Hindlimb muscle (tissue), 1 donor: Measurements from ENCODE around the gene TECPR2. TPM values are rescaled to one million over a fixed set of nuclear protein-coding genes. Genes with fewer than 3 reads are reported as not detected.

Experiments used
- DNase-seq: peaks from one replicate; pipeline ENCODE4 v3.0.0-alpha.2; 2013
- polyA plus RNA-seq: library from polyadenylated mRNA; unstranded; fragments of 120-200 nt; gene quantifications from one replicate; pipeline ENCODE4 v1.2.1, GENCODE V29; 2013; ENCODE audit not compliant: insufficient read length

TECPR2 gene
- polyA plus RNA-seq, 1 donor: 15.7 TPM

DNA sequence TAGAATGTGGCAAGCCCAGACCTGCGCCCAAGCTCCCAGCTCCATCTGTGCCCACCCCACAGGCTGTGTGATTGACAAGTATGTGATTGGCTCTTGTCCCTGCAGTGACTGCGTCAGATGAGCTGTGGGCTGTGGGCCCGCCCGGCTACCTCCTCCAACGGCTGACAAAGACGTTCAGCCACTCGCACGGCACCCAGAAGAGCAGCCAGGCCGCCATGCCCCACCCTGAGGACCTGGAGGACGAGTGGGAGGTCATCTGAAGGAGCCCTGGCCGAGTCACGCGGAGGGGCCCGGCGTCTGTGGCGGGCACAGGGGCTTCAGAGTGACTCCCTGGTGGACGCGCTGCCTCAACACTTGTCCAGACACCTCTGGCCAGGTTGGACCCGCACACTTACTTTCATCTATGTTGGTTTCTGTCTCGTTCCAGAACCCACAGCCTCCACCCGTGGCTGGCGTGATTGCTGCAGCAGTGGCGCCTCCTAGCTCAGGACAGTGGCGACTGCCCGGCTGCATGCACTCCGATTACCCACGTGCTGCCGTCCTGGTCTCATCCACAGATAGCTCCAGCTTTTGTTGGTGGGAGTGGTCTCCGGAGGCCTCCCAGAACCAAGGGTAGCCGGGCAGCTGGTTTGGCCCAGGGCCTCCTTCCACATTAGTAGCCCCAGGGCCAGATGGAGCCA is 135.4 kb downstream of the TECPR2 start:
- no peak for DNase-seq

DNA sequence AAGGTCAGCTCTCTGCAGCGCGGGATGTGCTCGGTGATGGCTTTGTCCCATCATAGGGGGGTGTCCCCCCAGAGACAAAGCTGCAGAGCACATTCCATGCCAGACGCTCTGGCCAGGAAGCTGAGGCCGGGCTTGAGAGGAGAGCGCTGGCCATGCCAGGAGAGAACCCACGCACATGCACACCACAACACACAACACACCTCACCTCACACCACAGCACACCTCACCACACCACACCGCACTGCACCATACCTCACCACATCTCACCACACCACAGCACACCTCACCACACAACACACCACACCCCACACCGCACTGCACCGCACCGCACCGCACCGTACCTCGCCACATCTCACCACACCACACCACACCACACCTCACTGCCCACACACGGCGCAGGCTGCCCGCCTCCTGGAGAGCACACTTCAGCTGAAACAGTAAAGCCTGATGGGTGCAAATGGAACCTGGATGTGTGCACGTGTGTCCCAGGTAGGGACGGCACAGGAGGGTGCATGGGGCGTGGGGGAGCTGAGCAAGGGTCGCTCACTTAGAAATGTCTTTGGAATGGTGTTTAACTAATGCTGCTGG is 136.0 kb downstream of the TECPR2 start:
- DNase-seq: no peak

DNA sequence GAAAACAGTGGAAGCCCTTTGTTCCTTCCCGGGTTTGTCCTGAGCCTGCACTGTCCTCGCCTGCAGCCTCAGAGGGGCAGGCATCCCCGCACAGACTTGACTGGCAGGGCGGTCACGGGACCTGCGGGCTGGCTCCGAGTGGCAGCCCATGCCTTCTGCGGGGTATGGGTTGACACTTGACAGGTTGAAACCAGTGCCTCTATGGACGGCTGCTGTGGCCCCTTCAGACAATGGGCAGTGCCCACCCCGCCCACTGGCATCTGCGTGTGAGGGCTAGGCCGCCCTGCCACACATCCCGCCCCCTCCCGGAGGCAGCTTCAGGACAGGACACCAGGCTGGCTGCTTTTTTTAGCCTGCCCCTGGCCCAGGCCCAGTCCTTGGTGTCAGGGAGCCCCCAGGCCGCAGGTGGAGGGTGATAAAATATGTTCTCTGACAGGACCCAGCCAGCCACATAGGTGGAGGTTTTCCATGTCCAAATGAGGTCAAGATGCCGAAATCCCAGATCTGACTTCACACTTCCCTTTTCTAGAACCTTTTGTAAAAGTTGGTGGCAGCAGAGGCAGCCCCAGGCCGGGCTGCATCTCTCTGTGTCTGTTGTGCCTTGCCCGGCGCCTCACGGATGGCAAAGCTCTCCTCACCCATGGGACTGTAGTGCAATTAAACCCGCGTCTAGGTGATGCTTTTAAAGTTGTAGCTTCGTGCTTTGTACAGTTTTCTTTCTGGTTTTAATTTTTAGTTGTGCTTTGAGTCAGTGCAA is 136.8 kb downstream of the TECPR2 start:
- DNase-seq: no peak

DNA sequence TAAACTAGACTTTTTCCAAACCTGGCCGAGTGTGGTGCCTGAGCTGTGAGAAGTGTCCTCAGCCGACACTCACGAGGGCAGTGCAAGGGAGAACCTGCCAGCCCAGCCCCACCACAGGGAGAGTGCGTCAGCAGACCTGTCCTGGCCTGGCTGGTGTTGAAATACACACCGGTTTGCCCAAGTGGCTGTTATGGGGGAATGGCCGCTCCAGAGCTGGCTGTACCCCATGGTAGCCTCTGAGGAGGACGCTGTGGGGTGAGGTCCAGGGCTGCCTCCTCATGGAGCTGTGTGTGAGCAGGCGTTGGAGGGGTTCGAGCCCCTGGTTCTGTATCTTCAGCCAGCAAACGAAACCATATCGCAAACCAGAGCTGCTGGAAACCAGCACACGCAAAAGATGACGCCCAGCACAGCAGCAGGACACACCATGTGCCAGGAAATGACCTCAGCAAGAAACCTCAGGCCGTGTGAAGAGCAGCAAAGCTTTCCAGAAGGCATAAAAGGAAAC is 137.5 kb downstream of the TECPR2 start:
- peak; percentile 78 for DNase-seq

DNA sequence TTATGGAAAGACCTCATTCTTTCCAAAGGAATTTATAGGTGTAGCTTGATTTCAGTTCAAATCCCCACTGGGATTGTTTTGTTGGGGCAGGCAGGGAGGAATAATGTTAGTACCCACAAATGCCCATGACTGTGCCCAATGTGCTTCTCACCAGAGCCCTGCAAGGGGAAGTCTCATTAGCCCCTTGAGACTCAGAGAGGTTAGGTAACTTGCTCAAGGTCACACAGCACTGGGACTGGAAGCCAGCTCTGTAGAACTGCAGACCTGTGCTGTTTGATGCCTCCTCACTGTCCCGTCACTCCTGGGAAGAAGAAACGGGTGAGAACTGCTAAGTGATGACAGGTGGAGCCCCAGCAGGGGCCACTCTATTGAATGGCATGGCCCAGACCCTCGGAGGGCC is 138.0 kb downstream of the TECPR2 start:
- no peak for DNase-seq

DNA sequence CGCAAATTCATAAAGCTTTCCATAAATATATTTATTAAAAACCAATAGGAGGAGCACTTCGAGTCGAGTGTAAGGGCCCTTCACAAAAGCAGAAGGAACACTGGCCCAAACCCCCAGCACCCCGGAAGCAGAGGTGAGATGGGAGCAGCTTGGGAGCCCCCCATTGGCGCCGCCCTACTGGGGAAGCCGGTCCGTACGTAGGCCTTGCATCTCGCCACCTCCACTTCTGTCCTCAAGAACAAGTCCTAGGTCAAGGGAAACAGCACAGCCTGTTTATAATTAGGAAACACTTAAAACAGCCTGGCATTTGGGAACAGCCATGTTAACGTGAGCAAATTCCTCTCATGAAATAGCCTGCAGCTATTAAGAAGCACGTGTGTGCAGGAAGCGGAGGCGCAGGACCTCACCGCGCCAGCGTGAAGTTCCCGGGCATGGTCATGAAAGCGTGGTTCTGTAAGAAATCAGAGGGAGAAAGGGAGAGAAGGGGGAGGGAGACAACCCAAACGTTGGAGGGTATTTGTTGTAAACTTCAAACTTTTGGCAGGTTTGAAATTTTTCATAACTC is 139.1 kb downstream of the TECPR2 start:
- DNase-seq: no peak

DNA sequence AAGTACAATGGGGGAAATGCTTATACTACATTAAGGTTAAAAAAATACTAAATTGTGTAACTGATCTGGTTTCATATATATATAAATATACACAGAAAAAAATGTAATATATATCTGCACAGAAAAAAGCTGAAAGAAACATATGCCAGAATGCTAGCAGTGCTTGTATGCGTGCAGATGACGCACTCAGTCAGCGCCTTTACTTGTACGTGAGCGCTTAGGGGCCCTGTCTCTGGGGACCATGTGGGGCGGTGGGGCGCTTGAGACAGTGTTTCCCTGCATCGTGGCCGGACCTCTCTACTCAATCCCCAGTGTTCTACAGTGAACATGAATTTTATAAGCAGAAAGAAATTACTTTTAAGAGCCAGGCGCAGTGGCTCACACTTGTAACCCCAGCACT is 139.8 kb downstream of the TECPR2 start:
- no peak for DNase-seq

DNA sequence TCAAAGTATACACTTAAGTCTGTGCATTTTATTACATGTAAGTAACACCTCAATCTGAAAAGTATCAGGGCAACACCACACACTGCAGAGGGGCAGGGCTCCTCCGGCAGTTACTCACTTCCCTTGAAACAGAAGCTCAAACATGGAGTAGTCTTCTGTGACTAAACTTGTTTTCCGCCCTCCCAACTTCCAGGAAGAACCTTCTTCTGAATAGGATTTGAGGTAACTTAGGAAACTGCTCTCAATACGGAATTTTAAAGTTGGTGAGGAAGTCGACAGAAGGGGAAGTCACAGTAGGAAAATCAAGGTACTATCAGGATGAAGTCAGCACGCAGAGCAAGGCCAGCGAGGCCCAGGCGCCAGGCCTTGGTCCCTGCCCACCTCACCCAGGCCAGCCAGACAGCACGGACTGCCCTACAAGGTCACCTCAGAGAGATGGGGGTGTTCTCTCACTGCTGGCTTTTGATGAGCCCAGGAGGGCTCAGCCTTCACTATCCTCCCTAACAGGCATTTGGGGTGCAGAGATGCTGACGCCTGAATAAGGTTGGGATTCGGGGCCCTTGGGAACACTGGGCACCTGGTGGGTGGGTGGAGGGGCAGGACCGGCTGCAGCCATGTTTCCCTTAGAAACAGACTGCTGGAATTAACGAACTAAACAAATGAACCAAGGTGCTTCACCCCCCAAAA is 141.0 kb downstream of the TECPR2 start:
- DNase-seq: no peak

DNA sequence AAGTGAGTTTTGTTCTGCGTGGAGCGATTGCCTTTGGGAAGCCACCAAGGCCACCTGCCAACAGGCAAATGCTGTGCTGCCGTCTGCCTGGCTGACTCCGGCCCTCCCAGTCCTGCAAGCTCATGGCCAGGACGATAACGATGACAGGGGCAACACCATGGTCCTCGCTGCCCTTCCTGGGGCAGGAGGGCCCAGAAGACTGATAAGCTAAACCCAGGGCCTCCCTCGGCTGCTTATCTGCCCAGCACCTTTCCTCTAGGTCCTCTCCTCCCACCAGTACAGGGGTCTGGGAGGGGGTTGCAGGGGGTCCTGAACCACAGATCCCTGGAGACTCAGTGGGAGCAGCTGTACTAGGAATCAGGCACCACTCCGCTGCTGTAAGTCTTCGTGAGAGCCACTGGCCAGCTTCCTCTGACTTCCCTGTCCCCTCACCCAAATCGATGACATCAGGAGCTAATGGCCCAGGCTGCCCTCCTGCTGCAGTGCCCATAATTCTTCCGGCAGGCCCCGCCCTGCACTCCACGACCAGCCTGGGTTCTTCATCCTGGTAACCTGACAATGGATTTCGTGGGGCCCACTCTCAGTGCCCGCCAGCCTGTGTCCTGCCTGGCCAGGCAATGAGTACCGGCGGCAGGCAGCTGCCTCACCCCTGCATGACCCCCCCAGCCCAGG is 141.7 kb downstream of the TECPR2 start:
- no peak for DNase-seq

DNA sequence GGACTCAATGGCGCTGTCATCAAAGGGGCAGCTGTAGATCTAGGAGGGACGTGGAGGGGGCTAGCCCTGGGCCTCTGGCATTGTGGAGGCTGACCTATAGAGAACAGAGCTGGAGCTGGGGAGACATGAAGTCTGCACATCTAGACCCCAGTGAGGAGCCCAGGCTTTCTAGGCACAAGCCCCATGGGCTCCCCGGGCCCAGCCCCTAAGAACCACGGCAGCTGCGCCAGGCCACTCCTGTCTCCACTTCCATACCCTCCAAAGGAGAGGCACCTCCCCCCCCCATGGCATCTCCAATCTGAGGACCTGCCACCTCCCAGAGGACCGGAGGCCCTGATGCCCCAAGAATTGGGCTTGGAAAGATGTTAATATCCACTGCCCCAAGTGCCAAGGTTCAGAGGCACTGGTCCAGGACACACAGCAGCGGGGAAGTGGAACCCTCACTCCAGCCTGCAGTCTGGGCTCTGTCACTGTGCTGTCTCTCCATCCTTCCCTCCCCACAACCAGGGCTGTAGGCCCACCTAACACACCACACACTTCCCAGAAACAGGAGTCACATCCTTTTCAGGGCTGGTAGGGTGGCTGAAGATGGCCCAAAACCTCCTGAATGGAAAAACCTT is 142.4 kb downstream of the TECPR2 start:
- DNase-seq: no peak

DNA sequence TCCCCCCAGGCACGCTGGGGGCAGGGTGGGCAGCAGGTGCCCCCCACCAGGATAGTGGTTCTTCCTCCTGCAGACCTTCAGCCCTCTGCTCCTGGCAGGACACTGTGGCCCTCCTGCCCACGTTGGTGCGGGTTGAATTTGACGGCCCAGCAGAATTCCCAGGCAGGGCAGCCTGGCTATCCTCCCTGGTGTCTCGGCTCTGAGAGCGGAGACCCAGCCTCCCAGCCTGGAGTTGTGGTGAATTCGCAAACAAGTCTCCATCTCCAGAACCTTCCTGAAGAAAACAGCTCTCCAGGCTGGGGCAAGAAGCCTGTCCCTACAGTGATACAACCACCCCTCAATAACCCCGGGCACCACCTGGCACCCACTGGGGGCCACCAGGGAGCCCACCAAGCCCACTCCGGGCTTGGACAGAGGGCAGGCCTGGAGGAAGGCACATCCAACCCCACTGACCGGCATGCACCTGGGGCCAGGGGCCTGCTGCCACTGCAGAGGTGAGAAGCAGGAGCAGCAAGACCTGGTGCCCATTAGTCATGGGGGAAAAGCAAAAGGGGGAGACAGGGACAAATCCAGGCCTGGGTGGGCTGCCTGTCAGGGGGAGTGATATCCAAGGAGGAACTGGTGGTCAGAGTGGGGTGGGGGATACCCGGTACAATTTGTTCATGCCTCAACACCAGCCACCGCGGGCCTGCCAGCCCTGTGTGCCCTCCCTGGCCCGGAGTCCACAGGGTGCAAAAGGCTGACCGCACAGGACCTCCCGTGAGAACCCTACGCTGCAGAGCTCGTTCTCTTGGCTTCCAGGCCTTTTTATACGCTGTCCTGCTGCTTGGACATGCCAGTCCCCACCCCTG is 143.3 kb downstream of the TECPR2 start:
- DNase-seq: no peak

DNA sequence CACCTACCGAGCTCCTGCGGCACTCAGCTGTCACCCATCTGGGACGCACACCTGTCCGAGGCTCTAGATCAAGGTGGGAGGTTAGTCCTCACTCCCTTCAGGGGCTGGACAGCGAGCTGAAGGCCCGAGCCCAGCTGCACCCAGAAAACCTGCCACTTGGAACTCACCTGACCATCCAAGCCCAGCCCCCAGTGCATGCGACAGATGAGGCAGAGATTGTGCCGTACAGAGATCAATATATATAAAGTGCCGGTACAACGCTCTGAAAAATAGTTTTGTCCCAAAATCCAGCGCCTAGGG is 143.8 kb downstream of the TECPR2 start:
- no peak for DNase-seq

DNA sequence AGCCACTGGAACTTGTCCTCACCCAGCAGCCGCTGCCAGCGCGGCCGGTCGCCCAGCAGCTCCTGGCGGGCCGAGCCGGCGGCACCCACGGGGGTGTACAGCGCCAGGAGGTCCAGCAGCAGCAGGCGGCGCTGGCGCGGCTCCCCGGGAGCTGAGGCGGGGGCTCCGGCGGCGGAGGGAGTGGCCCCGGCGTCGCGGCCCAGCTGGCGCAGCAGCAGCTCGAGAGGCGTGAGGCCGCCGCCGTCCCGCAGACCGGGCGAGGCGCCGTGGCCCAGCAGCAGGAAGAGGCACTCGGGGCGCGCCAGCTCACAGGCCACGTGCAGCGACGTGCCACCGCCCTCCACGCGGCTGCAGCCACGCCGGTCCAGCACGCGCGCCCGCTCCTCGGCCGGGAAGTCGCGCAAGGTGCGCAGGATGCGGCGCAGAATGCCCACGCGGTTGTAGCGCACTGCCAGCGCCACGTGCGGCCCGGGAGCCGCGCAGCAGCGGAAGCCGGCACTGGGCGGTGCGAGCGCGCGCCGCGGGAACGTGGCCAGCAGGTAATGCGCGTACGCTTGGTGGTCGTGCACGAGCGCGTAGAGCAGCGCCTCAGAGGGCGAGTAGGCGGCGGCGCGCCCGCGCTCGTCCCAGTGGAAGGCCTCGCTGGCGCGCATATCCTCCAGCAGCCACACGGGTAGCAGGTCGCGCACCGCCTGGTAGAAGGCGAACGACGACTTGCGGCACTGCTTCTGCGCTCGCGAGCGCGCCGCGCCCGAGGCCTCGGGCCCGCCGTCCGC is 144.5 kb downstream of the TECPR2 start:
- DNase-seq: no peak

DNA sequence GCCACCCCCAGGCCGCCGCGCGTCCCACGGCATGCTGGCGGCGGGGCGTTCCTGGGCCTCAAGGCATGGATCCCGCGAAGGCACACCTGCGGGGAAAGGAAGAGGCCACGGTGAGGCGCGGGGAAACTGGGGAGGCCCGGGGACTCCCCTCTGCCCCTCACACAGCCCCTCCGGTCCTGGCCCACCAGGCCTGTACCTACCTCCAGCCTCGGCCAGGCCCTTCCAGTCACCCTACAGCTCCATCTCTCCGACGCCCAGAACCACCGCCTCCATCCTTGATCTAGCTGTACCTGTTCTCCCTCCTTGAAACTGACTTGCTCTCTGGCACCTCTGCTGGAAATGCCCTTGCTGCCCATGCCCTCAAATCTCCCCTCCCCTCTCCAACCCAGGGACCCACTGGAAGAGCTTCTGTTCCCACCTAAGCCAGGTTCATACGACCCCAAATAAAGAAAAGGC is 145.1 kb downstream of the TECPR2 start:
- no peak for DNase-seq

DNA sequence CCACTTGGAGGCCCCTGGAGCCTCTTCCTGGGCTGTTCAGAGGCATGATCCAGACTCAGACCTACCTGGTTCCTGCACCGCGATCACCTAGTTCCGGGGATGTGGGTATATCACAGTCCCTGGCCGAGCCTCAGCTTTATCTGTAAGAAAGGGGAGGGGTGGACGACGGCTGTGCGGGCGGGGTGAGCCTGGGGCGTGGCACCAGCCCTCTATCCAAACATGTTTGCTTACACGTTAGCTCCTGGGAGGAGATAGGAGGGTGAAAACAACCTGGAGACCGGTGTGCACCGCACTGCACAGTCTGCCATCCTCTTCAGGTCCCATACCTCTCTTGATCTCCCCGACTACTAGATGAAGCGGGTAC is 145.7 kb downstream of the TECPR2 start:
- DNase-seq: no peak

DNA sequence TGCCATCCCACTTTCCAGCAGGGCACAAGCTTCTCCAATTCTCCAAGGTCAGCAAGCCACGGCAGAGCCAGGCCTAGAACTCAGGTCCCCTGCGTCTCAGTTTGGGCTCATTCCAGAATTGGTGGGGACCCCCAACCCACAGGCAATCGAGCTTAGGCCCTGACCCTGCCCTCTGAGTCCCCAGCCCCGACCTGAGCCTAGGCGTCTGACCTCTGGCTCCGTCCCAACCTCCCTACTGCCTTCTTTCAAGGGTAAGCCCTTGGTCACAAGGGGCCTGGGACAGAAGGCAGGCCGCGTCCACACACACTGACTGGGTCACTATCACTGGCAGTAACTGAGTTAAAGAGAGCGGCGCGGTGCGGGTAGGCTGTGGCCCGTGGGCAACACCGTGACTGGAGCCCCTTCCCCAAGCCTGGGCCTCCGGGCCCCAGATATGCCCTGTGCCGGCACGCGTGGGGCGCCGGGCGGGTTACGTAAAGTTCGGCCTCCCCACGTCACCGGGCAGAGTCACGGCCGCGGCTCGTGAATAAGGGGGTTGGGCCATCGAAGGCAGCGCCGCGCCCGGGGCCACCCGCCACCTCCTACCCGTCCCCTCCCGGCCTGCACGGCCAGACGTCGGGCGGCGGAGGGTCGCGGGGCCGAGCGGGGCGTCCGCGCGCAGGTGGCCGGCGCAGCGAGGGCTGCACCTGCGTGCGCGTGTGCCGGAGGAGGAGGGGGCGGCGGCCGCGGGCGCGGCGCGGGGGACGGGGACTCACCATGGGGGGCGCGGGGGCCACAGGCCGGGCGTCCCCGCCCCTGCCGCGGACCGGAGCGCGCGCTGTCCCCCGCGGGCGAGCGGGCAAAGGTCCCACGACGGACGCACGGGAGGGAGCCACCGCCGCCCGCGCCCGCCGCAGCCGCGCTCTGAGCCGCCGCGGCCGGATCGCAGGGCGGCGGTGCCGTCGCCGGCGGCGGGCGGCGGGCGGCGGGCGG is 146.3 kb downstream of the TECPR2 start:
- no peak for DNase-seq

DNA sequence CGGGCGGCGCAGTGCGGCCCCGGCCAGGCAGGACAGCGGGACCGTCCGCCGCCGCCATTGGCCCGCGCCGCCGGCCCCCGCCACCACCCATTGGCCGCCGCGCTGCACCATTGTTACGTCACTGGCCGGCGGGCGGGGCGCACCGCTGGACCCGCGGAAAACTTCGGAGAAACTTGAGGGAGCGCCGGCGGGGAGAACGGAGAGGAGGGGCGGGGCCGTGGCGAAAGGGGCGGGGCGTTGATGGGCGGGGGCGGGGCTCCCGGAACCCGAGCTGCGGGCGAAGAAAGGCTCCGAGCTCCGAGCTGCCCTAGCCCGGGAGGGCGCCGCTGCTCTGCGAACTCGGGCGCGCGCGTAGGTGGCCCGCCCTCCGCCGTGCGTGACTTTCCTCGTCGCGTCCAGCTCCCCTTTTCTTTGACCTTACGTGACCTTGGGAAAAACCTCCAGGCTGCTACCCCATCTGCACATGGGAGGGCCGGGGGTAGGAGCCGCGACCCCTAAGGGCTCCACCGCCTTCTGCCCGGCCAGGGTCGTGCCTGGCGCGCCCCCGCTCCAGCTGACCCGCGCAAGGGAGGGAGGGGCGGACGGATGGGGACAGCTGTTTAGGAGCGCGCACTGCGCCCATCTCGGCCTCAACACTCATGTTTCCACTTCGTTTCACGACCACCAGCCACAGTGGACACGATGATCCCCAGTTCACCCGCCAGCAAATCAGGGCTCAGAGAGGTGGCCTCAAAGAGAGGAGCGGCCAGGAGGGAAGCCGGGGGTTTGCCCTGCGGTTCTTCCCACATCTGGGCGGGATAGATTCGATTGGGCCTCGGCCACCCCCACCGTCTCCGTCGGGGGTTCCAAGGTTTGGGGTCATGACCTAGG is 147.2 kb downstream of the TECPR2 start, which contains the start of gene ANKRD9:
TSS of gene ANKRD9 (minus strand) at position 31 of the 870 bp plus-strand sequence. CDS start 1,887 bp downstream, outside the sequence.
- DNase-seq: peak; percentile 93
